GM18526 (cell line): ENCODE data around the gene FBXO39.

ENCODE experiments used
- POLR2A ChIP-seq: IDR thresholded peaks from 3 replicates; pipeline ENCODE4 v1.6.1; 2011; ENCODE audit not compliant: insufficient read length; ENCODE audit errors: extremely low read depth

The FBXO39 gene

DNA sequence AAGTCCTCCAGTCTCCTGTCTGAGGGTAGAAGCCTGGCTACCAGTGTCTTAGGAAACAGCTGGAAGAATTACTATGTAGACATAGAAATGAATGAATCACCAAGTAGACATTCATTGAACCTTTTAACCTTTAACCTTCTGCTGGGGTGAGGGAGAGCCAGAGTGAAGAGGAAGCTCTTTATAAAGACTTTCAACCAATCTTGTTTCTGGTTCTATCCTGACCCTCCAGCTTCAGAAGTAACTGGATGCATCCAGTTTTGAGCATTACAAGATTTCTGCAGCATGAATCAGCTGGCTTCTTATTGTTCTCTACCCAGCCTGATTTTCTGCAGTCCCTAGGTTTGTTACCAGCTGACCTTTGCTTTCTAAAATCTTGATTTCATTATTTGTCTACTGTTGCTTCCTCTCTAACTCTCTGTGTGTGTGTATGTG lies 47.0 kb downstream of the FBXO39 start:
- no peak for TF ChIP-seq POLR2A

DNA sequence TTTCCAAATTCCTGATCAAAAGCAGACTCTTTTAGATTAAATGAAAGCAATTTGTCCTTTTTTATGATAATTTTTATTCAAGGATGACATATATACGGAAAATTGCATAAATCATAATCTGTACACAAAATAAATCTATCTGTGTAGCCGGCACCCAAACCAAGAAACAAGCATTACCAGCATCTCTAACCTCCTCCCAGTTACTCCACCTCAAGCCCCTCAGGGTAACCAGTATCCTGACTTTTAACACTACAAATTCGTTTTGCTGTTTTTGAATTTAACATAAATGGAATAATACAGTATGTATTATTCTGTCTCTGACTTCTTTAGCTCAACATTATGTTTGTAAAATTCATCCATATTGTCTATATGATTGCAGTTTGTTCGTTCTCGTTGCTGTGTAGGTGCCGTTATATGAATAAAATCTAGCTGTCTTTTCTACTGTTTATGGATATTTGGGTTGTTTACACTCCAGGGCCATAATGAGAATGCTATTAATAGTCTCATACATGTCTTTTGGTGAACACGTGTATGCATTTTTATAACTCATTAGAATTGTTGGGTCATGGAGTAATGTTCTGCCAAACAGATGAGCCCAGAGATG lies 54.5 kb downstream of the FBXO39 start:
- no peak for TF ChIP-seq POLR2A

- no peak for TF ChIP-seq POLR2A
Observed at GRCh38 chr17:6831661-6832263, 55.7 kb downstream of the FBXO39 start, which contains the start of gene TEKT1. TSS of gene TEKT1 (minus strand) at chr17:6831729. CDS start at chr17:6830376, 1,353 bp downstream.
